Fibroblast of skin of left quadriceps (primary cell): ENCODE measurements around the gene ARHGEF25.
"Not testable (repeated sequence)": the region's sequence is repeated elsewhere in the genome, so short reads cannot be mapped to it uniquely, and the experiment has no call there.

Experiments
- DNase-seq, 2 experiments: peaks; one replicate each; pipeline ENCODE4 v3.0.0-alpha.2; 2013; ENCODE audit warnings: low read depth in 2 of 2

Gene ARHGEF25

GRCh38 chr12:57609101-57609780, 2.0 kb upstream of the ARHGEF25 start:
- no peak for DNase-seq

- no peak for DNase-seq
These were observed 1.3 kb upstream of the ARHGEF25 start for GRCh38 chr12:57609781-57610553.

GRCh38 chr12:57610554-57611107, 604 bp upstream of the ARHGEF25 start:
- DNase-seq, result no peak

- DNase-seq, result no peak
These were observed 834 bp downstream of the ARHGEF25 start for GRCh38 chr12:57611827-57612710.

- DNase-seq, result no peak
These were observed 1.6 kb downstream of the ARHGEF25 start for GRCh38 chr12:57612711-57613426.

- DNase-seq, result no peak
These were observed 2.3 kb downstream of the ARHGEF25 start for GRCh38 chr12:57613427-57614109.

GRCh38 chr12:57614178-57614947, 3.1 kb downstream of the ARHGEF25 start:
- DNase-seq, result no peak

- DNase-seq, result no peak
These were observed 3.8 kb downstream of the ARHGEF25 start for GRCh38 chr12:57614948-57615500.

GRCh38 chr12:57615637-57616036, 4.4 kb downstream of the ARHGEF25 start:
- no peak for DNase-seq

- DNase-seq, result no peak
These were observed 5.3 kb downstream of the ARHGEF25 start for GRCh38 chr12:57616383-57617101.

- DNase-seq, result no peak
These were observed 6.7 kb downstream of the ARHGEF25 start for GRCh38 chr12:57617942-57618341.

- DNase-seq, result not testable (repeated sequence)
These were observed 7.2 kb downstream of the ARHGEF25 start for GRCh38 chr12:57618431-57618830.

- DNase-seq, result no peak
These were observed 7.8 kb downstream of the ARHGEF25 start for GRCh38 chr12:57618966-57619433.

- DNase-seq, result no peak
These were observed 8.4 kb downstream of the ARHGEF25 start for GRCh38 chr12:57619434-57620244.

- no peak for DNase-seq
These were observed 9.2 kb downstream of the ARHGEF25 start for GRCh38 chr12:57620245-57620935.

- no peak for DNase-seq
These were observed 9.8 kb downstream of the ARHGEF25 start for GRCh38 chr12:57620936-57621496.
